Measurements from ENCODE around the gene ZSCAN20. TPM values are rescaled to one million over a fixed set of nuclear protein-coding genes. Genes with fewer than 3 reads are reported as not detected.

The ZSCAN20 gene
- total and polyA plus RNA-seq, 2 experiments from 2014 or later, result 0.91 to 4.9 TPM

DNA sequence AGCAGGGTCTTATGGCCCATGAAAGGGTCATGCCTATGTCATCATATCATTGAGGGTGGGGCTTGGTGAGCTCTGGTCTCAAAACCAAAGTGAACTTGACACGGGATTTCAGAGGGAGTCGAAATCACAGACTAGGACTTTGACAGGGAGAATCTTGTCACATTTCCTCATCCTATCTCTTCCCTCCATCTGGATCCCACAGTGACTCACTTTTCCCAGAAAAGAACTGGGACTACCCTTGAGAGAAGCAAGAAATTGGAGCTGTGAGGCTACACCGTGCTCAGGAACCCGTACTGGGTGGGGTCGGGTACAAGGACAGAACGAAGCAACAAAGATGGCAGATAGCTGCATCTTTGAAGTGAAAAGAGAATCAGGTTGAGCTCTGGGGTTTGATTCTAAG is 69.5 kb downstream of the ZSCAN20 start:
- ATAC-seq (no peak), DNase-seq (ENCODE audit: low spot score) (no peak)
- Histone ChIP-seq H3K4me3 (no peak overlapping the region), H4K20me1 (replicated peaks; ENCODE audit: insufficient read depth) (no peaks in the 10 kb centered on the region), H3K4me1 (ENCODE audit: insufficient read depth) (no peaks in the 10 kb centered on the region), H3K79me2 (replicated peaks; ENCODE audit: insufficient read depth) (no peaks in the 10 kb centered on the region), H2AFZ (no peak overlapping the region), H3K4me2 (no peak overlapping the region), H3K36me3 (ENCODE audit: insufficient read depth) (no peaks in the 10 kb centered on the region), H3K27me3 (ENCODE audit: insufficient read depth) (no peaks in the 10 kb centered on the region), H3F3A (replicated peaks; ENCODE audit: low read depth) (no peaks in the 10 kb centered on the region), H3K9me2 (ENCODE audit: insufficient read depth) (no peaks in the 10 kb centered on the region), H3K27ac (ENCODE audit: low read depth) (no peak overlapping the region)
- H3K27me3 Mint-ChIP-seq (ENCODE audit: insufficient read depth, low read depth, poor library complexity), result peaks cover 5% of the 10 kb centered on the region
- H3K4me3 Mint-ChIP-seq, result no peak overlapping the region
- H3K4me1 Mint-ChIP-seq, result no peaks in the 10 kb centered on the region
- peaks cover 18% of the 10 kb centered on the region for H3K36me3 Mint-ChIP-seq (ENCODE audit: low read depth)
- TF ChIP-seq CREB1 (CRISPR knock-in tag; IDR thresholded peaks at IDR 0.05; ENCODE audit: low read depth), result no peak
- no peak for TF ChIP-seq EZH2phosphoT487 (IDR thresholded peaks at IDR 0.05; ENCODE audit: unreplicated experiment)
- no peak for TF ChIP-seq CTCF (conservative IDR thresholded peaks at IDR 0.05; ENCODE audit: low read depth in 2 of 2)
- TF ChIP-seq, protein P1, sequence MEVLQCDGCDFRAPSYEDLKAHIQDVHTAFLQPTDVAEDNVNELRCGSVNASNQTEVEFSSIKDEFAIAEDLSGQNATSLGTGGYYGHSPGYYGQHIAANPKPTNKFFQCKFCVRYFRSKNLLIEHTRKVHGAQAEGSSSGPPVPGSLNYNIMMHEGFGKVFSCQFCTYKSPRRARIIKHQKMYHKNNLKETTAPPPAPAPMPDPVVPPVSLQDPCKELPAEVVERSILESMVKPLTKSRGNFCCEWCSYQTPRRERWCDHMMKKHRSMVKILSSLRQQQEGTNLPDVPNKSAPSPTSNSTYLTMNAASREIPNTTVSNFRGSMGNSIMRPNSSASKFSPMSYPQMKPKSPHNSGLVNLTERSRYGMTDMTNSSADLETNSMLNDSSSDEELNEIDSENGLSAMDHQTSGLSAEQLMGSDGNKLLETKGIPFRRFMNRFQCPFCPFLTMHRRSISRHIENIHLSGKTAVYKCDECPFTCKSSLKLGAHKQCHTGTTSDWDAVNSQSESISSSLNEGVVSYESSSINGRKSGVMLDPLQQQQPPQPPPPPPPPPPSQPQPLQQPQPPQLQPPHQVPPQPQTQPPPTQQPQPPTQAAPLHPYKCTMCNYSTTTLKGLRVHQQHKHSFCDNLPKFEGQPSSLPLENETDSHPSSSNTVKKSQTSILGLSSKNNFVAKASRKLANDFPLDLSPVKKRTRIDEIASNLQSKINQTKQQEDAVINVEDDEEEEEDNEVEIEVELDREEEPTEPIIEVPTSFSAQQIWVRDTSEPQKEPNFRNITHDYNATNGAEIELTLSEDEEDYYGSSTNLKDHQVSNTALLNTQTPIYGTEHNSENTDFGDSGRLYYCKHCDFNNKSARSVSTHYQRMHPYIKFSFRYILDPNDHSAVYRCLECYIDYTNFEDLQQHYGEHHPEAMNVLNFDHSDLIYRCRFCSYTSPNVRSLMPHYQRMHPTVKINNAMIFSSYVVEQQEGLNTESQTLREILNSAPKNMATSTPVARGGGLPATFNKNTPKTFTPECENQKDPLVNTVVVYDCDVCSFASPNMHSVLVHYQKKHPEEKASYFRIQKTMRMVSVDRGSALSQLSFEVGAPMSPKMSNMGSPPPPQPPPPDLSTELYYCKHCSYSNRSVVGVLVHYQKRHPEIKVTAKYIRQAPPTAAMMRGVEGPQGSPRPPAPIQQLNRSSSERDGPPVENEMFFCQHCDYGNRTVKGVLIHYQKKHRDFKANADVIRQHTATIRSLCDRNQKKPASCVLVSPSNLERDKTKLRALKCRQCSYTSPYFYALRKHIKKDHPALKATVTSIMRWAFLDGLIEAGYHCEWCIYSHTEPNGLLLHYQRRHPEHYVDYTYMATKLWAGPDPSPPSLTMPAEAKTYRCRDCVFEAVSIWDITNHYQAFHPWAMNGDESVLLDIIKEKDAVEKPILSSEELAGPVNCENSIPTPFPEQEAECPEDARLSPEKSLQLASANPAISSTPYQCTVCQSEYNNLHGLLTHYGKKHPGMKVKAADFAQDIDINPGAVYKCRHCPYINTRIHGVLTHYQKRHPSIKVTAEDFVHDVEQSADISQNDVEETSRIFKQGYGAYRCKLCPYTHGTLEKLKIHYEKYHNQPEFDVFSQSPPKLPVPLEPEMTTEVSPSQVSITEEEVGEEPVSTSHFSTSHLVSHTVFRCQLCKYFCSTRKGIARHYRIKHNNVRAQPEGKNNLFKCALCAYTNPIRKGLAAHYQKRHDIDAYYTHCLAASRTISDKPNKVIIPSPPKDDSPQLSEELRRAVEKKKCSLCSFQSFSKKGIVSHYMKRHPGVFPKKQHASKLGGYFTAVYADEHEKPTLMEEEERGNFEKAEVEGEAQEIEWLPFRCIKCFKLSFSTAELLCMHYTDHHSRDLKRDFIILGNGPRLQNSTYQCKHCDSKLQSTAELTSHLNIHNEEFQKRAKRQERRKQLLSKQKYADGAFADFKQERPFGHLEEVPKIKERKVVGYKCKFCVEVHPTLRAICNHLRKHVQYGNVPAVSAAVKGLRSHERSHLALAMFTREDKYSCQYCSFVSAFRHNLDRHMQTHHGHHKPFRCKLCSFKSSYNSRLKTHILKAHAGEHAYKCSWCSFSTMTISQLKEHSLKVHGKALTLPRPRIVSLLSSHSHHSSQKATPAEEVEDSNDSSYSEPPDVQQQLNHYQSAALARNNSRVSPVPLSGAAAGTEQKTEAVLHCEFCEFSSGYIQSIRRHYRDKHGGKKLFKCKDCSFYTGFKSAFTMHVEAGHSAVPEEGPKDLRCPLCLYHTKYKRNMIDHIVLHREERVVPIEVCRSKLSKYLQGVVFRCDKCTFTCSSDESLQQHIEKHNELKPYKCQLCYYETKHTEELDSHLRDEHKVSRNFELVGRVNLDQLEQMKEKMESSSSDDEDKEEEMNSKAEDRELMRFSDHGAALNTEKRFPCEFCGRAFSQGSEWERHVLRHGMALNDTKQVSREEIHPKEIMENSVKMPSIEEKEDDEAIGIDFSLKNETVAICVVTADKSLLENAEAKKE (CRISPR knock-in tag; IDR thresholded peaks at IDR 0.05), result no peak
- no peak for TF ChIP-seq REST (IDR thresholded peaks at IDR 0.05; ENCODE audit: unreplicated experiment)
- TF ChIP-seq EZH2 (IDR thresholded peaks at IDR 0.05; ENCODE audit: low read depth, unreplicated experiment), result no peak
- TF ChIP-seq ZNF331 (CRISPR knock-in tag; IDR thresholded peaks at IDR 0.05; ENCODE audit: low read depth), result no peak
- no peak for TF ChIP-seq STAT1 (IDR thresholded peaks at IDR 0.05; ENCODE audit: unreplicated experiment)
- no peak for TF ChIP-seq POLR2AphosphoS5 (IDR thresholded peaks at IDR 0.05; ENCODE audit: low read depth)
- no peak for TF ChIP-seq NANOG (IDR thresholded peaks at IDR 0.05; ENCODE audit: borderline replicate concordance)
- TF ChIP-seq, protein P2, sequence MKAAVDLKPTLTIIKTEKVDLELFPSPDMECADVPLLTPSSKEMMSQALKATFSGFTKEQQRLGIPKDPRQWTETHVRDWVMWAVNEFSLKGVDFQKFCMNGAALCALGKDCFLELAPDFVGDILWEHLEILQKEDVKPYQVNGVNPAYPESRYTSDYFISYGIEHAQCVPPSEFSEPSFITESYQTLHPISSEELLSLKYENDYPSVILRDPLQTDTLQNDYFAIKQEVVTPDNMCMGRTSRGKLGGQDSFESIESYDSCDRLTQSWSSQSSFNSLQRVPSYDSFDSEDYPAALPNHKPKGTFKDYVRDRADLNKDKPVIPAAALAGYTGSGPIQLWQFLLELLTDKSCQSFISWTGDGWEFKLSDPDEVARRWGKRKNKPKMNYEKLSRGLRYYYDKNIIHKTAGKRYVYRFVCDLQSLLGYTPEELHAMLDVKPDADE (IDR thresholded peaks at IDR 0.05), result no peak
- TF ChIP-seq ZNF114 (CRISPR knock-in tag; IDR thresholded peaks at IDR 0.05), result no peak
- TF ChIP-seq JUNB (IDR thresholded peaks at IDR 0.05; ENCODE audit: unreplicated experiment), result no peak
- no peak overlapping the region for H3K27ac Mint-ChIP-seq
- no peaks in the 10 kb centered on the region for H3K9me3 Mint-ChIP-seq

All from GM23338 (cell line).